Cardiac muscle cell (in vitro differentiated cells and primary cell): Measurements from ENCODE around the gene SLC12A7. TPM values are rescaled to one million over a fixed set of nuclear protein-coding genes. Genes with fewer than 3 reads are reported as not detected.

Source experiments
- DNase-seq, 2 donors: peaks; one replicate each; pipeline versions ENCODE4 v3.0.0 to v3.0.0-alpha.2; 2010 to 2017; ENCODE audit warnings: low read depth in 1 of 2, low spot score in 1 of 2
- H3K27ac ChIP-seq: fragments of 200-600 bp; sonication (generic); 2 replicates; pipeline ENCODE4 v1.5.1; 2016
- H3K27me3 ChIP-seq: fragments of 200-600 bp; sonication (generic); 2 replicates; pipeline ENCODE4 v1.6.0; 2016; ENCODE audit warnings: control low read depth
- H3K36me3 ChIP-seq: fragments of 200-600 bp; sonication (generic); 2 replicates; pipeline ENCODE4 v1.5.1; 2016; ENCODE audit warnings: control low read depth
- H3K4me1 ChIP-seq: fragments of 200-600 bp; sonication (generic); 2 replicates; pipeline ENCODE4 v1.8.1; 2017; ENCODE audit warnings: low read depth, mild to moderate bottlenecking, mixed run types
- H3K4me3 ChIP-seq: fragments of 200-600 bp; sonication (generic); 2 replicates; pipeline ENCODE4 v1.5.1; 2016; ENCODE audit warnings: mild to moderate bottlenecking
- H3K9me3 ChIP-seq: fragments of 200-600 bp; sonication (generic); 2 replicates; pipeline ENCODE4 v1.5.1; 2017; ENCODE audit warnings: low read depth, mild to moderate bottlenecking, control low read depth
- CTCF ChIP-seq: IDR thresholded peaks from 2 replicates; pipeline ENCODE4 v1.5.1; 2012; ENCODE audit warnings: low read depth, mild to moderate bottlenecking, low read length
- polyA plus RNA-seq: library from polyadenylated mRNA; unstranded; fragments of >200 nt; fragmentation: Nextera tagmentation; extraction: Ambion mirVana; gene quantifications from 2 replicates; pipeline ENCODE4 v1.2.1, GENCODE V29; 2016
- total RNA-seq: library from RNA; depleted of rRNA; stranded (reverse); fragments of >200 nt; gene quantifications from 2 replicates; pipeline ENCODE4 v1.2.3, GENCODE V29; 2016

The SLC12A7 gene
- total and polyA plus RNA-seq, 2 experiments from 2014 or later: 14.1 to 29.9 TPM

- Histone ChIP-seq H3K4me1 (peaks cover 4% of the 10 kb centered on the region), H3K4me3 (no peak overlapping the region), H3K27ac (no peak overlapping the region), H3K36me3 (no peaks in the 10 kb centered on the region), H3K9me3 (no peaks in the 10 kb centered on the region), H3K27me3 (no peaks in the 10 kb centered on the region)
- no peak for DNase-seq
- no peak for TF ChIP-seq CTCF
Observed at GRCh38 chr5:1138445-1139245, 26.8 kb upstream of the SLC12A7 start.

DNA sequence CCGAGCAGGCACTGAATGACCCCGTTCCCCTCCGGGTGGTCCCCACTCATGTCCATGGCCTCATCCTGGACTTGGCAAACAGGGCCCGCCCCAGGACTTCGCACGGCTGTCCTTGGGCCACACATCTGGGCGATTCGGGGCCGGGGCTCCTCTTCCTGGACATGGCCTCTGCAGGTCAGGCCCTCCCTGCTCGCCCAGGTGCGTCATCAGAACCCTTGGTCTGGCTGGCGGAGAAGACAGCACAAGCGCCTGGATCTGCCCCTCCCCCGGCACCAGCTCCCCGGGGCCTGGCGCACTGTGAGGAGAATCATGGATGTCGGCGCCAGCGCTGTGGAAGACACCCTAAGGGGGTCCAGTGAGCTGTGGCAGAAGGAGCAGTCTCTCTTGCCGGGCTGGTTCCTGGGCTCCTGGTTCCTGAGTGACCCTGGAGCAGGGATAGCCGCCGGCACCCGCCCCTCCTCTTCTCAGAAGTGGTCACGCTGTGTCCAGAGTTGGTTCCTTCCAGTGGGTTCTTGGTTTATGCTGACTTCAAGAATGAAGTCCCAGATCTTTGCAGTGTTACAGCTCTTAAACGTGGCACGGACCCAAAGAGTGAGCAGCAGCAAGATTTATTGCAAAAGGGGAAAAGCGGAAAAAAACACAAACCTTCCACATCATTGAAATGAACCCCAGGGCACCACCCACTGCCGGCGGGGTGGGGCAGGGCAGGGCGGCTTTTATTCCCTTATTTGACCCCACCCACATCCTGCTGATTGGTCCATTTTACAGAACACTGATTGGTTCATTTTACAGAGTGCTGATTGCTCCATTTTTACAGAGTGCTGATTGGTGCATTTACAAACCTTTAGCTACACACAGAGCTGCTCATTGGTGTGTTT lies 25.9 kb upstream of the SLC12A7 start:
- Histone ChIP-seq H3K9me3 (no peaks in the 10 kb centered on the region), H3K27ac (no peak overlapping the region), H3K27me3 (no peaks in the 10 kb centered on the region), H3K4me3 (no peak overlapping the region), H3K36me3 (no peaks in the 10 kb centered on the region), H3K4me1 (peaks cover 4% of the 10 kb centered on the region)
- no peak for TF ChIP-seq CTCF
- DNase-seq: no peak

- Histone ChIP-seq H3K27ac (no peak overlapping the region), H3K4me1 (peaks cover 4% of the 10 kb centered on the region), H3K36me3 (no peaks in the 10 kb centered on the region), H3K27me3 (no peaks in the 10 kb centered on the region), H3K4me3 (no peak overlapping the region), H3K9me3 (no peaks in the 10 kb centered on the region)
- no peak for DNase-seq
- no peak for TF ChIP-seq CTCF
Observed at GRCh38 chr5:1136814-1137213, 25.0 kb upstream of the SLC12A7 start.

DNA sequence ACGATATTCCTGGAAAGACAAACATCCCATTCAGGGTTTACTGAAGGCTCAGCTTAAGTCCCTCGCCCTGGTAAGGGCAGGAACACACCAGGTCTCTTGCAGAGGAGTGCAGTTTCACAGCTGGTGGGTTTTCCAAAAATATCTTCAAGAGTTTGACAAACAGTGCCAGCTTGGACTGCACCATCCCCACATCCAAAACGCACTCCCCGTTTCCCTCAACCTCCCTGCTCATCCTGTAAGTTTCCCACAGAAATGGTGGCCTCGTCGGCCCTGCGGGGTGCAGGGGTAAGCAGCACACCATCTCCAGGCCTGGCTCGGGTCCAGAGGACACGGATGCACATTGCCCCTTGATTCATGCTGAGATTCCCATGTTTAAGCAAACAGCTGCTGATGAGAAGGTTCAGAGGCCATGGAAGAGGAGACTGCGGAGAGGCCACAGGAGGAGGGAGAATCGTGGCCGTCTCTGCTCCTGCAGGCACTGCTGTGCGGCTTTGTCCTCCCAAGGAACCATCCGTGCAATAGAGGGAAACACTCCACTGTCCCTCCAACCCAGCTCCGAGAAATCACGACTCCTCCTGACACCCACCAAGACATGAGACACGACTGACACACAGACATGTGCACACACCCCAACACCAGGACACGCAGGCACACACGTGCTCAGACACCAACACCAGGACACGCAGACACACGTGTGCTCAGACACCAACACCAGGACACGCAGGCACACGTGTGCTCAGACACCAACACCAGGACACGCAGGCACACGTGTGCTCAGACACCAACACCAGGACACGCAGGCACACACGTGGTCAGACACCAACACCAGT lies 24.0 kb upstream of the SLC12A7 start:
- H3K4me3 ChIP-seq: no peak overlapping the region
- no peak overlapping the region for H3K27ac ChIP-seq
- H3K36me3 ChIP-seq: no peaks in the 10 kb centered on the region
- peaks cover 4% of the 10 kb centered on the region for H3K4me1 ChIP-seq
- TF ChIP-seq CTCF: no peak
- H3K27me3 ChIP-seq: no peaks in the 10 kb centered on the region
- DNase-seq: no peak
- H3K9me3 ChIP-seq: no peaks in the 10 kb centered on the region

GRCh38 chr5:1134478-1134877 lies 22.6 kb upstream of the SLC12A7 start:
- TF ChIP-seq CTCF: no peak
- no peak for DNase-seq
- H3K27ac ChIP-seq: no peak overlapping the region
- H3K9me3 ChIP-seq: no peaks in the 10 kb centered on the region
- no peak overlapping the region for H3K4me3 ChIP-seq
- no peaks in the 10 kb centered on the region for H3K36me3 ChIP-seq
- peaks cover 4% of the 10 kb centered on the region for H3K4me1 ChIP-seq
- H3K27me3 ChIP-seq: no peaks in the 10 kb centered on the region
